ENCODE data around the gene PCBP4.

GRCh38 chr3:51931756-51932155, 35.5 kb downstream of the PCBP4 start:
- TF ChIP-seq EZH2 (IDR thresholded peaks at IDR 0.05; ENCODE audit: insufficient read depth, poor library complexity, severe bottlenecking), result no peak
- no peak for TF ChIP-seq EZH2phosphoT487 (IDR thresholded peaks at IDR 0.05; ENCODE audit: insufficient read depth, low read depth)

Data from GM23248 (cell line).